ENCODE measurements around the gene MZT2B. TPM values are rescaled to one million over a fixed set of nuclear protein-coding genes. Genes with fewer than 3 reads are reported as not detected.
"Not testable (repeated sequence)": the region's sequence is repeated elsewhere in the genome, so short reads cannot be mapped to it uniquely, and the experiment has no call there.

Gene MZT2B
- total RNA-seq, 2 experiments from 2014 or later: 474 to 617 TPM

DNA sequence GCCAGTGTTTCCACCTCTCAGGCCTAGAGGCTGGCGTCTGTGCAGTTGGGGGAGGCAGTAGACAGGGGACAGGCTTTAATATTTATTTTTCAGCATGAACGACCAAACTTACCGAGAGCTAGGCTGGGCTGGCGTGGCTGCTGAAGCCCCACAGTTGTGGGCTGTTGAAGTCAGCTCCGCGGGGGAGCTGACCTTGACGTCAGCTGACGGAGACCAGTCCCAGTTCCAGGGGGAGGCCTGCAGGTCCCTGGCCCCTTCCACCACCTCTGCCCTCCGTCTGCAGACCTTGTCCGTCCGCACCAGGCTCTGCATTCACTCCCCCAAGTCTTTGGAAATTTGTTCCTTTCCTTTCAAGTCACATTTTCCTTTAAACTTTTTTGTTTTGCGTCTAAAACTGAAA is 49.6 kb downstream of the MZT2B start:
- H3K4me2 ChIP-seq (ENCODE audit: low read length): no peak overlapping the region
- no peak for TF ChIP-seq EZH2phosphoT487 (IDR thresholded peaks at IDR 0.05; ENCODE audit: borderline replicate concordance, low read depth, low read length)
- TF ChIP-seq, protein P1, sequence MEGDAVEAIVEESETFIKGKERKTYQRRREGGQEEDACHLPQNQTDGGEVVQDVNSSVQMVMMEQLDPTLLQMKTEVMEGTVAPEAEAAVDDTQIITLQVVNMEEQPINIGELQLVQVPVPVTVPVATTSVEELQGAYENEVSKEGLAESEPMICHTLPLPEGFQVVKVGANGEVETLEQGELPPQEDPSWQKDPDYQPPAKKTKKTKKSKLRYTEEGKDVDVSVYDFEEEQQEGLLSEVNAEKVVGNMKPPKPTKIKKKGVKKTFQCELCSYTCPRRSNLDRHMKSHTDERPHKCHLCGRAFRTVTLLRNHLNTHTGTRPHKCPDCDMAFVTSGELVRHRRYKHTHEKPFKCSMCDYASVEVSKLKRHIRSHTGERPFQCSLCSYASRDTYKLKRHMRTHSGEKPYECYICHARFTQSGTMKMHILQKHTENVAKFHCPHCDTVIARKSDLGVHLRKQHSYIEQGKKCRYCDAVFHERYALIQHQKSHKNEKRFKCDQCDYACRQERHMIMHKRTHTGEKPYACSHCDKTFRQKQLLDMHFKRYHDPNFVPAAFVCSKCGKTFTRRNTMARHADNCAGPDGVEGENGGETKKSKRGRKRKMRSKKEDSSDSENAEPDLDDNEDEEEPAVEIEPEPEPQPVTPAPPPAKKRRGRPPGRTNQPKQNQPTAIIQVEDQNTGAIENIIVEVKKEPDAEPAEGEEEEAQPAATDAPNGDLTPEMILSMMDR (conservative IDR thresholded peaks at IDR 0.05; ENCODE audit: low read length): no peak
- H3K9me3 ChIP-seq (ENCODE audit: low read length): no peaks in the 10 kb centered on the region
- no peak overlapping the region for H3K4me3 ChIP-seq (ENCODE audit: low read depth, low read length, poor library complexity, severe bottlenecking)
- H3K79me2 ChIP-seq (ENCODE audit: insufficient read depth, low read depth, low read length): no peaks in the 10 kb centered on the region
- intact Hi-C loops (cut with micrococcal nuclease; ENCODE audit: unreplicated experiment): no loop called here
- H3K27ac ChIP-seq (ENCODE audit: low read depth, low read length, poor library complexity, severe bottlenecking): no peak overlapping the region
- H2AFZ ChIP-seq (ENCODE audit: low read length): no peak overlapping the region
- ChIA-PET CTCF (ENCODE audit: unreplicated experiment) (no interaction called here), POLR2A (no interaction called here)
- BruUV-seq (replicated peaks): no TSS peak
- H4K20me1 ChIP-seq (ENCODE audit: insufficient read depth, low read length): no peaks in the 10 kb centered on the region
- no peaks in the 10 kb centered on the region for H3K9me2 ChIP-seq (ENCODE audit: insufficient read depth, low read length)
- H3K4me1 ChIP-seq (ENCODE audit: insufficient read depth, low read length, poor library complexity, severe bottlenecking): no peaks in the 10 kb centered on the region
- H3K36me3 ChIP-seq (ENCODE audit: insufficient read depth, low read length): no peaks in the 10 kb centered on the region
- no peak for DNase-seq (ENCODE audit: low spot score)

DNA sequence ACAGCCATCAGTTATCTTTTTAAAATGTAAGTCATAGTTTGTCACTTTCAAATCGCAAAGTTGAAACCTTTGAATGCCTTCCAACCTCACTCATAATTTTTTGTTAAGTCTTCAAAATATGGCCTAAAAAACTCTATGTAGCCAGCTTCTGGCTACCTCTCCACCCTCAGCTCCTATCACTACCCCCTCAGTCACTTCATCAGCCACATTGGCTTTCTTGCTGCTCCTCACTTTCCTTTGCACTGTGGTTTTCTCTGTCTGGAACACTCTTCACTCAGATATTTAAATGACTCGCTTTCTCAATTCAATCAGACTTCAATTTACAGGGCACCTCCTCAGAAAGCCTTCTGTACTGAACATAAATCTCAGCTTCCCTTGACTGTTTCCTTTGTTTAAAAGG is 51.0 kb downstream of the MZT2B start:
- H3K4me2 ChIP-seq (ENCODE audit: low read length); H3K9me2 ChIP-seq (ENCODE audit: insufficient read depth, low read length); H3K9me3 ChIP-seq (ENCODE audit: low read length); H3K4me3 ChIP-seq (ENCODE audit: low read depth, low read length, poor library complexity, severe bottlenecking); BruUV-seq (replicated peaks); DNase-seq (ENCODE audit: low spot score); H2AFZ ChIP-seq (ENCODE audit: low read length); H3K79me2 ChIP-seq (ENCODE audit: insufficient read depth, low read depth, low read length); H3K36me3 ChIP-seq (ENCODE audit: insufficient read depth, low read length); H4K20me1 ChIP-seq (ENCODE audit: insufficient read depth, low read length); POLR2A ChIA-PET; H3K4me1 ChIP-seq (ENCODE audit: insufficient read depth, low read length, poor library complexity, severe bottlenecking); CTCF ChIA-PET (ENCODE audit: unreplicated experiment); intact Hi-C loops (cut with micrococcal nuclease; ENCODE audit: unreplicated experiment); H3K27ac ChIP-seq (ENCODE audit: low read depth, low read length, poor library complexity, severe bottlenecking): not testable (repeated sequence)

- BruUV-seq (replicated peaks); CTCF ChIA-PET (ENCODE audit: unreplicated experiment): not testable (repeated sequence)
Observed at GRCh38 chr2:130239581-130239980, 57.5 kb downstream of the MZT2B start.

More at GRCh38 chr2:130239581-130239980, 57.5 kb downstream of the MZT2B start:
- intact Hi-C loops (cut with micrococcal nuclease; ENCODE audit: unreplicated experiment); H3K9me3 ChIP-seq (ENCODE audit: low read length); H2AFZ ChIP-seq (ENCODE audit: low read length); H3K4me2 ChIP-seq (ENCODE audit: low read length); H3K27ac ChIP-seq (ENCODE audit: low read depth, low read length, poor library complexity, severe bottlenecking); H3K36me3 ChIP-seq (ENCODE audit: insufficient read depth, low read length); H3K4me3 ChIP-seq (ENCODE audit: low read depth, low read length, poor library complexity, severe bottlenecking); H3K79me2 ChIP-seq (ENCODE audit: insufficient read depth, low read depth, low read length); DNase-seq (ENCODE audit: low spot score); H3K9me2 ChIP-seq (ENCODE audit: insufficient read depth, low read length); H4K20me1 ChIP-seq (ENCODE audit: insufficient read depth, low read length); H3K4me1 ChIP-seq (ENCODE audit: insufficient read depth, low read length, poor library complexity, severe bottlenecking): not testable (repeated sequence)
- POLR2A ChIA-PET: interaction anchor here (0.7 kb wide), 1 partner anchor 82 kb away, joined by 3 read pairs; no protein-coding TSS in a partner anchor

Other genes starting within 250 kb of the MZT2B start
- gene RAB6C, start 202.6 kb upstream of the MZT2B start, total RNA-seq (2014; rRNA removed; shearing (Covaris generic)): not detected in 2 replicates
- gene RAB6C, start 202.6 kb upstream of the MZT2B start, total RNA-seq (2022): not detected in 2 replicates
- not detected in 2 replicates for gene POTEF, start 53.0 kb upstream of the MZT2B start, total RNA-seq (2014; rRNA removed; shearing (Covaris generic))
- not detected in 2 replicates for gene POTEF, start 53.0 kb upstream of the MZT2B start, total RNA-seq (2022)
- 2.4 and 2.6 TPM in 2 replicates for gene CCDC74B, start 37.1 kb upstream of the MZT2B start, total RNA-seq (2014; rRNA removed; shearing (Covaris generic))
- gene CCDC74B, start 37.1 kb upstream of the MZT2B start, total RNA-seq (2022): 2.6 and 4.2 TPM in 2 replicates
- 52.0 and 61.9 TPM in 2 replicates for gene SMPD4, start 660 bp upstream of the MZT2B start, total RNA-seq (2014; rRNA removed; shearing (Covaris generic))
- 93.8 and 95.1 TPM in 2 replicates for gene SMPD4, start 660 bp upstream of the MZT2B start, total RNA-seq (2022)
- not detected in 2 replicates for gene TUBA3E, start 16.2 kb downstream of the MZT2B start, total RNA-seq (2014; rRNA removed; shearing (Covaris generic))
- gene TUBA3E, start 16.2 kb downstream of the MZT2B start, total RNA-seq (2022): not detected in 2 replicates
- 265 and 266 TPM in 2 replicates for gene IMP4, start 160.6 kb downstream of the MZT2B start, total RNA-seq (2014; rRNA removed; shearing (Covaris generic))
- gene IMP4, start 160.6 kb downstream of the MZT2B start, total RNA-seq (2022): 314 and 327 TPM in 2 replicates
- gene PTPN18, start 173.8 kb downstream of the MZT2B start, total RNA-seq (2014; rRNA removed; shearing (Covaris generic)): 96.6 and 107 TPM in 2 replicates
- gene PTPN18, start 173.8 kb downstream of the MZT2B start, total RNA-seq (2022): 309 and 363 TPM in 2 replicates